ENCODE results near the gene IL21.

Gene IL21

DNA sequence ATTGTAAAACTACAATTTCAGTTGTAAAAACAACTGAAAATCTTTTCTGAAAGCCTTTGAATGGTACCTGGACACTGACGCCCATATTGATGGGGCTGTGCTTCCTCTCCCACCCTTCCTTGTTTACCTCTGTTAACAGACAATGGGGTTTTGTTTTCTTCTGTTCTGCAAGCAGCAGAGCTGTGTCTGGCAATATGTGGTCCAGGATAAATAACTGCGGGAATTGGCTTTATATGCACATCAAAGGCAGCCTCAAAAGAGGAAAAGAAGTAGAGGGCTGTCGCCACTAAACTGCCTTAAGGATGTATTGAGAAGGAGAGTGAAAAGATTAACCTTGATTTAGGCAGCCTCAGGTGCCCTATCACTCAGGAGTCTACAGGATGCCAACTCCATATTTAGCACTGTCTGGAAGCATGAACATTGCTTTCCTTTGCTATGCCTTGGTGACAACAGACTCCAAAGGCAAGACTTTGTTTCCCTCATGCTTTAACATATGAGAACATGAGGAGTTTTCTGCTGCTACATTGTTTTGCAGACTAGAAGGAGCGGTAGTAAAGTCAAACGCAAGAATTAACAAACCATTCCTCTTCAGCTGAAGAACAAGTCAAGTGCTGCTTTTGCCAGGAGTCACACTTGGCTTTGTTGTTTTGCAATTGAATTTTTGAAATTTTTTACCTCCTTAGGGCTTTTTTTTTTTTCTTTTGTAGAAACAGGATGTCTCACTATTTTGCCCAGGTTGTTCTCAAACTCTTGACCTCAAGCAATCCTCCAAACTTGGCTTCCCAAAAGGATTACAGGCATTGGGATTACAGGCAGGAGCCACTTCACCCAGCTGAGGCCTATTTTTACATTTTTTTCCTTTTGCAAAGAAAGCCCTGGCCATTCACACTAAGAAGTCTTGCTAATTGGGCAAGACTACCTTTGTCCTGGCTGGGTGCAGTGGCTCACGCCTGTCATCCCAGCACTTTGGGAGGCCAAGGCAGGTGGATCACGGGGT lies 3.0 kb downstream of the IL21 start:
- Mint-ChIP-seq H3K4me3 (peak overlapping the region; percentile 37), H3K27ac (no peak overlapping the region), H3K9me3 (no peaks in the 10 kb centered on the region), H3K4me1 (ENCODE audit: low read depth) (peaks cover 36% of the 10 kb centered on the region), H3K27me3 (ENCODE audit: low read depth) (no peaks in the 10 kb centered on the region), H3K36me3 (ENCODE audit: low read depth) (no peaks in the 10 kb centered on the region)
- no peak for DNase-seq (ENCODE audit: low spot score)

- Mint-ChIP-seq H3K27me3 (ENCODE audit: low read depth) (no peaks in the 10 kb centered on the region), H3K9me3 (no peaks in the 10 kb centered on the region), H3K36me3 (ENCODE audit: low read depth) (no peaks in the 10 kb centered on the region), H3K4me3 (peak overlapping the region; percentile 37), H3K27ac (peak overlapping the region; percentile 43), H3K4me1 (ENCODE audit: low read depth) (peaks cover 36% of the 10 kb centered on the region)
- no peak for DNase-seq (ENCODE audit: low spot score)
These were observed 3.8 kb downstream of the IL21 start for GRCh38 chr4:122616915-122617596.

GRCh38 chr4:122614621-122615020 lies 6.2 kb downstream of the IL21 start:
- H3K27ac Mint-ChIP-seq, result no peak overlapping the region
- no peak overlapping the region for H3K4me3 Mint-ChIP-seq
- no peaks in the 10 kb centered on the region for H3K36me3 Mint-ChIP-seq (ENCODE audit: low read depth)
- no peak for DNase-seq (ENCODE audit: low spot score)
- H3K4me1 Mint-ChIP-seq (ENCODE audit: low read depth), result peaks cover 31% of the 10 kb centered on the region
- H3K9me3 Mint-ChIP-seq, result no peaks in the 10 kb centered on the region
- no peaks in the 10 kb centered on the region for H3K27me3 Mint-ChIP-seq (ENCODE audit: low read depth)

DNA sequence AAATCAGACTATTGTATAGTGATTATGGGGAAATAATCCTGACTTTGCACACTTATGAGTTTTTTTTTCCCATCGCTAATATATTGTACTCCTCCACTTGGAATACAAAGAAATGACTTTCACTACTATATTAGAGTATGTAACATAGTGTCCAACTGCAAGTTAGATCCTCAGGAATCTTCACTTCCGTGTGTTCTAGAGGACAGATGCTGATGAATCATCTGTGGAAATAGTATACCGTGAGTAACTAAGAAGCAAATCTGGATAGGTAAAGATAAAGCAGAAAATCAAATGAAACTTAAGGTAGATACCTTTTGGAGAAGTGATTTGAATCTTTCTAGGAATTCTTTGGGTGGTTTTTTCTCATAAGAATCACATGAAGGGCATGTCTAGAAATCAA lies 8.3 kb downstream of the IL21 start:
- Mint-ChIP-seq H3K27ac (no peak overlapping the region), H3K4me1 (ENCODE audit: low read depth) (peaks cover 17% of the 10 kb centered on the region), H3K4me3 (no peak overlapping the region), H3K9me3 (no peaks in the 10 kb centered on the region), H3K36me3 (ENCODE audit: low read depth) (no peaks in the 10 kb centered on the region), H3K27me3 (ENCODE audit: low read depth) (no peaks in the 10 kb centered on the region)
- DNase-seq (ENCODE audit: low spot score), result no peak

- Mint-ChIP-seq H3K27me3 (ENCODE audit: low read depth) (peaks cover 5% of the 10 kb centered on the region), H3K4me1 (ENCODE audit: low read depth) (peaks cover 11% of the 10 kb centered on the region), H3K36me3 (ENCODE audit: low read depth) (no peaks in the 10 kb centered on the region), H3K4me3 (no peak overlapping the region), H3K27ac (no peak overlapping the region), H3K9me3 (no peaks in the 10 kb centered on the region)
- no peak for DNase-seq (ENCODE audit: low spot score)
These were observed 14.4 kb downstream of the IL21 start for GRCh38 chr4:122606364-122607043.

GRCh38 chr4:122604146-122604545 lies 16.7 kb downstream of the IL21 start:
- H3K27me3 Mint-ChIP-seq (ENCODE audit: low read depth), result peaks cover 18% of the 10 kb centered on the region
- H3K9me3 Mint-ChIP-seq, result no peaks in the 10 kb centered on the region
- no peak overlapping the region for H3K4me3 Mint-ChIP-seq
- no peak overlapping the region for H3K27ac Mint-ChIP-seq
- no peaks in the 10 kb centered on the region for H3K36me3 Mint-ChIP-seq (ENCODE audit: low read depth)
- peaks cover 11% of the 10 kb centered on the region for H3K4me1 Mint-ChIP-seq (ENCODE audit: low read depth)
- no peak for DNase-seq (ENCODE audit: low spot score)

DNA sequence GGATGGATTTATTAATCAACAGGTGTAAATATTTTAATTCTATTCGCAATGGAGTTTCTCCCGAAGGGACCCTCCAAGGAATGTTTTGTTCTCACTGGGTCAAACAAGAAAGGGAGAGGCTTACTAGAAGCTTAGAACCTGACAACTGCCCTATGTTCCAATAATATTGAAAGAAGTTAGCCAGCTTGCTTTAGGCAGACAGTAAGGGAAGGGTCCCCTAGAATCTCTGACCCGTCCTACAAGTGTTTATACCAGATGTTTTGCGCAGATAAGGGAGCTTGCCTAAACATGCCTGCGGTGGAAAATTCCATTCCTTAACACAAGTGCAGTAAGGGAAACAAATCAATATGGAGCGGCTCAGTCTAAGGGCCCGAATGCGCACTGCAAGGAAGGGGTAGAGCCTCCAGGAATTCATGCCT lies 17.7 kb downstream of the IL21 start:
- no peak overlapping the region for H3K27ac Mint-ChIP-seq
- no peaks in the 10 kb centered on the region for H3K9me3 Mint-ChIP-seq
- H3K36me3 Mint-ChIP-seq (ENCODE audit: low read depth), result no peaks in the 10 kb centered on the region
- H3K27me3 Mint-ChIP-seq (ENCODE audit: low read depth), result peaks cover 18% of the 10 kb centered on the region
- peaks cover 11% of the 10 kb centered on the region for H3K4me1 Mint-ChIP-seq (ENCODE audit: low read depth)
- no peak for DNase-seq (ENCODE audit: low spot score)
- no peak overlapping the region for H3K4me3 Mint-ChIP-seq

DNA sequence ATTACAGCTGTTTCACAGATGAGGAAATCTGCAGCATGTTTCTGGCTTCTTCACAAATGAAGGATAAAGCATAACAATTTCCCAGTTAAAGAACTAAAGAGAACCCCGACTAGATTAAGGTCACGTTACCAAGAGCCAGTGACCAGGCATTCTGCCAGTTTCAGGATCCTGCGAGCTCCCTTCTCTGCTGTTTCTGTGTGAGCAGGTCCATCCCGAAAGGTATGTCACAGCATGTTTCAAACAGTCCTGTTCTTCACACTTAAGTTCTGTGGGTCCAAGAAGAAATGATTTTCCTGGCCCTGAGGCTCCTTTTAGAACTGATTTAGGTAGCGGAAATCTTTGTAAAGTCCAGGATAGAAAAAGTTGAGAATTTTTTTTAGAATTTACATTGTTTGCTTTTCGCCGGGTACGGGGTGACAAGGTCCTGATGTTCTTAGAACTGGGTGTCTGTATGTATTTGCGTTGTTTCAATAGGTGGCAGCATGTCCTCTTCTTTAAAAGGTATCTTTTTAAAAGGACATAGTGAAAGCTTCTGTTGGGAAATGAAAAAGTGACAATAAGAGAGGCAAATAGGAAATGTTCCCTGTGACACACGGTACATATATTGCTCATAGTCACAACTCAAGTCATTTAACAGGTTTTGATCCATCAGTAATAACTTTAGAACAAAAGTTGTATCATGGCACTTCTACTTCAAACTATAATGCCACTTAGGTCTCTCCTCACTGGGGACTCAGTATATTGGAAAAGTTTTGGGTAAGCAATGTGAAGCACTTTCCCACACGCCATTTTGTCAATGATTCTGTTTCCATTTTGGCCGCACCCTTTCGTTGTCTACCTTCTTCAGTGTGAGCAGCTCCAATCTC lies 18.4 kb downstream of the IL21 start:
- Mint-ChIP-seq H3K4me1 (ENCODE audit: low read depth) (peaks cover 11% of the 10 kb centered on the region), H3K27ac (no peak overlapping the region), H3K9me3 (no peaks in the 10 kb centered on the region), H3K36me3 (ENCODE audit: low read depth) (no peaks in the 10 kb centered on the region), H3K27me3 (ENCODE audit: low read depth) (peaks cover 18% of the 10 kb centered on the region), H3K4me3 (peak overlapping the region; percentile 23)
- DNase-seq (ENCODE audit: low spot score), result no peak

DNA sequence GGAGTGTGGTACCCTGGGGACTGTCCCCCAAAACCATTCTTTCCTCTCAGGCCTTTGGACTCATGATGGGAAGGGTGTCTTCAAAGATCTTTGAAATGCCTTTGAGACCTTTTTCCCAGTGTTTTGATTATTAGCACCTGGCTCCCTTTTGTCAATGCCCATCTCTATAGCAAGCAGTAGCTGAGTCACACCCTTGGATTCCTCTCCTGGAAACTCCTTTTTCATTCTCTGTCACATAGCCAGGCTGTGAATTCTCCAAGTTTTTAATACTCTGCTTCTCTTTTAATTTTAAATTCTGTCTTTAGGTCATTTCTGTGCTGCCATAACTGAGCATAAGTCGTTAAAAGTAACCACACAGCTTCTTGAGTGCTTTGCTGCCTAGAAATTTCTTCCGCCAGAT lies 29.7 kb downstream of the IL21 start:
- Mint-ChIP-seq H3K27me3 (ENCODE audit: low read depth) (peaks cover 2% of the 10 kb centered on the region), H3K36me3 (ENCODE audit: low read depth) (no peaks in the 10 kb centered on the region), H3K27ac (no peak overlapping the region), H3K9me3 (no peaks in the 10 kb centered on the region), H3K4me1 (ENCODE audit: low read depth) (no peaks in the 10 kb centered on the region), H3K4me3 (no peak overlapping the region)
- no peak for DNase-seq (ENCODE audit: low spot score)

DNA sequence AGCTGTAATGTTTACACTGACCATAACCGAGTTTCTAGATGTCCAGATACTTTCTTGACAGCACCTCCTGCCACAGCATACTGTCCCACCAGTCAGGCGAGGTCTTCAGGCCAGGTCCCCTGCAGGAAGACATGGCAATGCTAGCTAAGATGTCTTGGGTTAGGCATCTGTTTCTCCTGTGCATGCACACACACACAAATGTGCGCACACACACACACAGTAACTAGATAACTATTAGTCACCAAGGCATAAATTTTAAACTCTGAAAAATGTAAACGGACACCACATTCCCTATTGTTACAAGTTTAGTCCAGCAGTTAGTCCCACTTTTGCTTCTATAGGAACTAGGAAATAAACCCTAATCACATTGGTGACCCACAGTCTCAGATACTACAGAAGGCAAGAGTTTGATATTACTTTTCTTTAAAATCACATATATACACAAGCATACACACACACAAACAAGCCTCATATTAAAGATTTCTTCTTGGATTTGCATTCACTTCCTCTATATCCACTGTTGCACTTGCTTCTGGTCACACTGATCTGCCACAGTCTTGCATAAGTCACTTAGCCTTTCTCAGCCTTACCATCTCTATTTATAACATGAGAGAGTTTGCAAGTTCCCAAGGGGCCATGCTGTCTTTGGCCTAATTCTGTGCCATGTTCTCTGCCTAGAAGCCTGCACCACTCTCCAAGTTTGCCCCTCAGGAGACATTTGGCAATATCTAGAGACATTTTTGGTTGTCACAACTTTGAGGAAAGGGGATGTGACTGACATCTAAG lies 32.2 kb downstream of the IL21 start:
- Mint-ChIP-seq H3K27me3 (ENCODE audit: low read depth) (peaks cover 4% of the 10 kb centered on the region), H3K9me3 (no peaks in the 10 kb centered on the region), H3K36me3 (ENCODE audit: low read depth) (peaks cover under 1% of the 10 kb centered on the region), H3K4me1 (ENCODE audit: low read depth) (peaks cover 22% of the 10 kb centered on the region), H3K27ac (no peak overlapping the region), H3K4me3 (no peak overlapping the region)
- no peak for DNase-seq (ENCODE audit: low spot score)

GRCh38 chr4:122584519-122584918 lies 36.3 kb downstream of the IL21 start:
- H3K36me3 Mint-ChIP-seq (ENCODE audit: low read depth), result peaks cover 2% of the 10 kb centered on the region
- H3K4me1 Mint-ChIP-seq (ENCODE audit: low read depth), result peaks cover 38% of the 10 kb centered on the region
- peak; percentile 33 for DNase-seq (ENCODE audit: low spot score)
- peak overlapping the region; percentile 38 for H3K4me3 Mint-ChIP-seq
- H3K9me3 Mint-ChIP-seq, result no peaks in the 10 kb centered on the region
- H3K27me3 Mint-ChIP-seq (ENCODE audit: low read depth), result peaks cover 4% of the 10 kb centered on the region
- peak overlapping the region; percentile 65 for H3K27ac Mint-ChIP-seq

GRCh38 chr4:122583906-122584305 lies 37.0 kb downstream of the IL21 start:
- Mint-ChIP-seq H3K4me1 (ENCODE audit: low read depth) (peaks cover 43% of the 10 kb centered on the region), H3K36me3 (ENCODE audit: low read depth) (peaks cover 2% of the 10 kb centered on the region), H3K27ac (peak overlapping the region; percentile 65), H3K9me3 (no peaks in the 10 kb centered on the region), H3K4me3 (peak overlapping the region; percentile 38), H3K27me3 (ENCODE audit: low read depth) (peaks cover 4% of the 10 kb centered on the region)
- DNase-seq (ENCODE audit: low spot score), result no peak
